Chondrocyte (in vitro differentiated cells): ENCODE measurements around the gene PRKAG2. TPM values are rescaled to one million over a fixed set of nuclear protein-coding genes. Genes with fewer than 3 reads are reported as not detected.

ENCODE experiments used
- DNase-seq: peaks from one replicate; pipeline ENCODE4 v3.0.0; 2021; ENCODE audit warnings: mixed read lengths, low spot score
- H3K27ac Mint-ChIP-seq: one replicate; pipeline ENCODE4 v1.8.0; 2021; ENCODE audit warnings: mild to moderate bottlenecking, moderate library complexity, mixed read lengths; ENCODE audit not compliant: unreplicated experiment
- H3K27me3 Mint-ChIP-seq: 2 replicates; pipeline ENCODE4 v1.8.0; 2021; ENCODE audit warnings: low read depth, mixed read lengths
- H3K36me3 Mint-ChIP-seq: 2 replicates; pipeline ENCODE4 v1.8.0; 2021; ENCODE audit warnings: low read depth, mixed read lengths
- H3K4me1 Mint-ChIP-seq: 2 replicates; pipeline ENCODE4 v1.8.0; 2021; ENCODE audit warnings: low read depth, mild to moderate bottlenecking, mixed read lengths
- H3K4me3 Mint-ChIP-seq: one replicate; pipeline ENCODE4 v1.8.0; 2021; ENCODE audit warnings: mild to moderate bottlenecking, moderate library complexity, mixed read lengths; ENCODE audit not compliant: unreplicated experiment
- H3K9me3 Mint-ChIP-seq: 2 replicates; pipeline ENCODE4 v1.8.0; 2021; ENCODE audit warnings: low read depth, mixed read lengths
- long read RNA-seq: library from polyadenylated mRNA; stranded (forward); transcript quantifications from one replicate; pipeline ENCODE4 v2.0.0, GENCODE V29; 2021
- total RNA-seq: library from RNA; stranded (reverse); gene quantifications from 3 replicates; pipeline ENCODE4 v1.2.1, GENCODE V29; 2021
- TF ChIP-seq, protein P1 (sequence below): fragments of 200-600 bp; sonication (generic); IDR thresholded peaks from 2 replicates; pipeline ENCODE4 v1.5.0; 2021; ENCODE audit warnings: antibody characterized with exemption, mild to moderate bottlenecking, moderate library complexity

Gene PRKAG2
- 16.1 to 35.4 TPM (median 33.6 TPM) in 3 replicates for total RNA-seq
- long read RNA-seq, transcript PRKAG2-203 (12 exons, 2,318 nt) = major isoform, 48 of 75 reads
- long read RNA-seq, partial matches to known transcripts = 0 of 75 reads
- long read RNA-seq, other reads (novel, unspliced or antisense) = 26 of 75 reads

DNA sequence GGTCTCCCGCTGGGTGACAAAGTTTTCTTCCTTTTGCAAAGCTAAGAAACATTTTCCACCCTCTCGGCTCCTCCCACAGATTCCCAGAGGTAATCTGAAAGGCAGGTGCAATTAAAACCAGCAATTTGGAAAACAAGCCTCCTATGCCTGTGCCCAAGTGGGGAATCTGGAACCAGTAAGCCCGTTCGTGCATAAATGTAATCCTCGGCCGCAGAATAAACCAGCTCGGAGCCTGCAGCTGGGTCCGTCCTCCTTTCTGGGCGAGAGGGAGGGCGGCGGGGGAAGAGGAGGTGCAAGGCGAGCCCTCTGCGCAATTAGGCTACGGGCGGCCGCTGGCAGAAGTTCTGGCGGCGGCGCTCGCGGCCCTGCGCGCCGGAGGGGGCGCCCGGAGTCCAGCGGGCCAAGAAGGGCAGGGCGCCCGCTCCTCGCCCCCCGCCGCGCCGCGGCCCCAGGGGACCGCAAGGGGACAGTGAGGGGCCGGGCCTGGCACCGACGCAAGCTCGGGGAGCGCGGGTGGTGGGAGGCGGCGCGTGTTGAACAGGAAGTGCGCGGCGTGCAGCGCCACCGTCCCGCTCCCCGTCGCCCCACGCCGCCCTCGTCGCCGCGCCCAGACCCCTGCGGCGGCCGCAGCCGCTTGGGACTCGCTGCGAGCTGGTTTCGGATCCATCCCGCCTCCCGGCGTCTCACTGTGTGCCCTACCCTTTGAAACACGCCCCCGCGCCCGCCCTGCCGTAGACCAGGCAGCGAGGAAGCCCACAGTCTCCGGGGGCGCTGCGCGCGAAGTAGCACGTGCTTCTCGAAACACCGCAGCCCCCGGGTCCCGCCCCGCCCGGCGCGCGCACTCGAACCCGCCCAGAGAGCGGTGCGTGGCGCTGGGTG is at the start of gene PRKAG2:
PRKAG2 (minus strand) TSS at position 217 of the 879 bp plus-strand sequence. CDS start 495 bp downstream, outside the sequence.
- Mint-ChIP-seq H3K27ac (peak within 1 kb of the TSS; percentile 63), H3K36me3 (no peaks in the 10 kb centered on the region), H3K4me1 (peaks cover 11% of the 10 kb centered on the region), H3K4me3 (peak within 1 kb of the TSS; percentile 88), H3K9me3 (no peaks in the 10 kb centered on the region), H3K27me3 (peaks cover 15% of the 10 kb centered on the region)
- no peak for DNase-seq
- TF ChIP-seq, protein P1, sequence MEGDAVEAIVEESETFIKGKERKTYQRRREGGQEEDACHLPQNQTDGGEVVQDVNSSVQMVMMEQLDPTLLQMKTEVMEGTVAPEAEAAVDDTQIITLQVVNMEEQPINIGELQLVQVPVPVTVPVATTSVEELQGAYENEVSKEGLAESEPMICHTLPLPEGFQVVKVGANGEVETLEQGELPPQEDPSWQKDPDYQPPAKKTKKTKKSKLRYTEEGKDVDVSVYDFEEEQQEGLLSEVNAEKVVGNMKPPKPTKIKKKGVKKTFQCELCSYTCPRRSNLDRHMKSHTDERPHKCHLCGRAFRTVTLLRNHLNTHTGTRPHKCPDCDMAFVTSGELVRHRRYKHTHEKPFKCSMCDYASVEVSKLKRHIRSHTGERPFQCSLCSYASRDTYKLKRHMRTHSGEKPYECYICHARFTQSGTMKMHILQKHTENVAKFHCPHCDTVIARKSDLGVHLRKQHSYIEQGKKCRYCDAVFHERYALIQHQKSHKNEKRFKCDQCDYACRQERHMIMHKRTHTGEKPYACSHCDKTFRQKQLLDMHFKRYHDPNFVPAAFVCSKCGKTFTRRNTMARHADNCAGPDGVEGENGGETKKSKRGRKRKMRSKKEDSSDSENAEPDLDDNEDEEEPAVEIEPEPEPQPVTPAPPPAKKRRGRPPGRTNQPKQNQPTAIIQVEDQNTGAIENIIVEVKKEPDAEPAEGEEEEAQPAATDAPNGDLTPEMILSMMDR = peak; percentile 23

DNA sequence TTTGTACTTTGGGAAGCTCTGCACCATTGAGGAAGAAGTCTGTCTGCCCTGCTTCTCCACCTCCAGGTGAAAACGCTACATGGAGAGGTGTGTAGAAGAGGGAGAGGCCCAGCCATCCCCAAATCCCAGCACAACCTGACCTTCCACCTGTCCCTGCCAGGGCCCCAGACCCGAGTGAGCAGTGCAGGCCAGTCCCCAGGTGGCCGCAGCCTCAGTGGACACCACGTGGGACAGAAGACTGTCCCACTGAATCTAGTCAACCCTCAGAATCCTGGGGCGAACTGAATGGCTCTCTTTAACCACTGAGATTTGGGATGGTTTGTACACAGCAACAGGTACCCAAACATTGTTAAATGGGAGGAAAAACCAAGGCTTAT is 49.4 kb upstream of the PRKAG2 start:
- Mint-ChIP-seq H3K9me3 (no peaks in the 10 kb centered on the region), H3K27ac (no peak overlapping the region), H3K4me1 (peaks cover 8% of the 10 kb centered on the region), H3K4me3 (no peak overlapping the region), H3K27me3 (peaks cover 32% of the 10 kb centered on the region), H3K36me3 (no peaks in the 10 kb centered on the region)
- DNase-seq = no peak
- TF ChIP-seq, protein P1 = no peak

DNA sequence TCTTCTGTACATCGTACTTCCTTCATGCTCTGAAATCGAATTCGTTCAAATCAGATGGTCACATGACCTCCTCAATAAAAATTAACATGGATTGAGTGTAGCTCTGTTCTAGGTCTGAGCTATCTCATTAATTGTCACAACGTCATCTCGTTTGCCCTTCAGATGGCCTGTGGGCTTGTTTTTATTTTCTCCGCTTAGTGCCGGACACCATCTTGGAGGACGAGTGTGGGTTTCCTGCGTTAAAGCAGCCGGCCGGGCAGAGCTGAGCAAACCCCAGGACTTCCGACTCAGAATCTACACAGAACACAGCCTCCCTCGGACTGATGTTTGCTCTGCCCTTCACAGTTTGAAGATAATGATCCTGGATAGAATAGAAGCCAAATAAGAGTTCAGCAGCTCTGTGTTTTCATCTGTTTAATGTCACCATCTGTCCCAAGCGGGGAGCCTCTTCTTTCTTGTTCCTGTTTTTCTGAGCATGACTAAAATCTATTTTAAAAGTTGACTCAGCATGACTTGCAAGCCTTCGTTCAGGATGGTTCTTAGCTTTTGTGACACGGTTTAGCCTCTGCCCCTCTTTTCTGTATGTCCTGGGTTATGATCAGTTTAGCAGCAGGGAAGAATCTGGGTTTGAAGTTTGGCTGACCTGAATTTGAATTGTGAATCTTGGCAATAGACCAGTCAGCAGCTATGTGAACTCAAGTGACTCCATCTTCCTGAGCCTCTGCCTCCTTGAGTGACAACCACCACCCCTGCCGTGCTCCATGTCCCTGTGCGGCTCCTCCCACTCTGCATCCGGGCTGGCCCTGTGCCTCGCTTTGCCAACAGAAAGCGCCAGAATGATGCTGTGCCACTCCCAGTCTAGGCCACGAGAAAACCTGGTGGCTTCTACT is 48.8 kb upstream of the PRKAG2 start:
- H3K4me1 Mint-ChIP-seq = peaks cover 8% of the 10 kb centered on the region
- TF ChIP-seq, protein P1 = no peak
- H3K36me3 Mint-ChIP-seq = no peaks in the 10 kb centered on the region
- H3K27me3 Mint-ChIP-seq = peaks cover 31% of the 10 kb centered on the region
- no peak overlapping the region for H3K27ac Mint-ChIP-seq
- no peaks in the 10 kb centered on the region for H3K9me3 Mint-ChIP-seq
- H3K4me3 Mint-ChIP-seq = no peak overlapping the region
- DNase-seq = no peak

DNA sequence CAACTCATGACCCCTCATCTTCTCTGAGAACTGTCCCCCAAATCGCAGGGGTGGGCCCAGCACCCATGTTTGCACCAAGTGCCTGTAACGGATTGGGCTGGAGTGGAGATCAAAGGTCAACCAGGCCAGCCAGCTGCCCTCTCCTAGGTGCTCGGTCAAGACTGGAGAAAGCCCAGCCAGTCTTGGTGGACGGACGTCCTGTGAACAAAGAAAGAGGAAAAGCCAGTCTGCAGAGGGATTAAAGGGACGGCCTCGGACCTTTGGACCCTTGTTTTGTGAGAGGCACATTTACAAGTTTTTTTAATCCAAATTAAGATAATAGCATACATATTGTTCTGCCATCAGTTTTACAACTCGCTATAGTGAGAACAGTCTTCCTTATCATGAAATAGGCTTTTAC is 47.6 kb upstream of the PRKAG2 start:
- H3K4me1 Mint-ChIP-seq = peaks cover 8% of the 10 kb centered on the region
- H3K36me3 Mint-ChIP-seq = no peaks in the 10 kb centered on the region
- peaks cover 29% of the 10 kb centered on the region for H3K27me3 Mint-ChIP-seq
- H3K27ac Mint-ChIP-seq = no peak overlapping the region
- DNase-seq = no peak
- TF ChIP-seq, protein P1 = no peak
- no peak overlapping the region for H3K4me3 Mint-ChIP-seq
- no peaks in the 10 kb centered on the region for H3K9me3 Mint-ChIP-seq

DNA sequence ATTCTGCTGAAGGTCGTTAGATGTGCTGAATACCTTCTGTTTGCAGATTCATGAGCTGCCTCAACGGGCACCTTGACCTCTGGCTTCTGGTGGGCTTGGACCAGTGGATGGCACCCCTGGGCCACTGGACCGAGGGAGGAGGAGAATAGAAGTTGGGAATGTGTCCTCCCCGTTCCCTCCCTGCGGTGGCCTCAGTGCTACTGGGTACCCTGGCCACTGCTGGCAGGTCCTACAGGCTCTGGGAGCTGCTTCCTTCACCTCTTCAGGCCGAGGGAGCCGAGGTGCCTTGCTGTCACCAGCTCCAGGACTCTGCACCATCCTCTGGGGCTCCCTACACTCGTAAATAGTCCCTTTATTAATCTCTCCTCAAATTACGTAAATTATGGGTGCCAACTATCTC is 47.1 kb upstream of the PRKAG2 start:
- DNase-seq = no peak
- TF ChIP-seq, protein P1 = no peak
- Mint-ChIP-seq H3K36me3 (no peaks in the 10 kb centered on the region), H3K4me3 (no peak overlapping the region), H3K4me1 (peaks cover 8% of the 10 kb centered on the region), H3K27me3 (peaks cover 25% of the 10 kb centered on the region), H3K27ac (no peak overlapping the region), H3K9me3 (no peaks in the 10 kb centered on the region)
